Heart right ventricle (tissue), 16 donors: Measurements from ENCODE around the gene MPP2. TPM values are rescaled to one million over a fixed set of nuclear protein-coding genes. Genes with fewer than 3 reads are reported as not detected.

Source experiments
- ATAC-seq, 8 donors: fragments of 200-7000 bp; cut with Tn5 transposase; one replicate each; pipeline ENCODE4 v1.9.1; 2020; ENCODE audit warnings: mild to moderate bottlenecking in 8 of 8, moderate library complexity in 8 of 8, moderate number of reproducible peaks in 1 of 8
- DNase-seq, 2 donors: peaks; one replicate each; pipeline ENCODE4 v3.0.0-alpha.2; 2020
- H3K27ac ChIP-seq, 10 donors: fragments of 200-600 bp; sonication (generic) in 2 of 10; one replicate each; pipeline versions ENCODE4 v1.5.0 to v1.8.0; 2020 to 2022; ENCODE audit warnings: mild to moderate bottlenecking in 3 of 10
- H3K27me3 ChIP-seq, 7 donors: fragments of 200-600 bp; one replicate each; pipeline ENCODE4 v1.8.0; 2021 to 2022; ENCODE audit warnings: mild to moderate bottlenecking in 2 of 7
- H3K36me3 ChIP-seq, 9 donors: fragments of 200-600 bp; sonication (generic) in 1 of 9; one replicate each; pipeline versions ENCODE4 v1.5.0 to v1.8.0; 2020 to 2022; ENCODE audit warnings: mild to moderate bottlenecking in 2 of 9
- H3K4me1 ChIP-seq, 9 donors: fragments of 200-600 bp; sonication (generic) in 1 of 9; one replicate each; pipeline versions ENCODE4 v1.5.0 to v1.8.0; 2020 to 2022; ENCODE audit warnings: mild to moderate bottlenecking in 4 of 9
- H3K4me3 ChIP-seq, 10 donors: fragments of 200-600 bp; sonication (generic) in 2 of 10; one replicate each; pipeline versions ENCODE4 v1.5.0 to v1.8.0; 2020 to 2022; ENCODE audit warnings: mild to moderate bottlenecking in 7 of 10, moderate library complexity in 2 of 10
- H3K9me3 ChIP-seq, 11 donors: fragments of 200-600 bp in 10 of 11; sonication (generic) in 2 of 11; one replicate each; pipeline versions ENCODE4 v1.5.0 to v1.8.0; 2013 to 2022; ENCODE audit warnings: mild to moderate bottlenecking in 2 of 11, control low read depth in 1 of 11, moderate library complexity in 1 of 11
- CTCF ChIP-seq, 9 donors: fragments of 200-600 bp; sonication (generic) in 2 of 9; IDR thresholded peaks; one replicate each; pipeline versions ENCODE4 v1.5.0 to v1.8.0; 2021 to 2022; ENCODE audit warnings: antibody characterized with exemption in 9 of 9, mild to moderate bottlenecking in 5 of 9, moderate library complexity in 1 of 9
- WGBS, 2 donors: extraction: QIAGEN DNeasy Blood & Tissue Kit; methylation state at CpG; one replicate each; pipeline ENCODE4 v1.1.7; 2013; ENCODE audit warnings: inconsistent platforms in 1 of 2; 5-methylcytosine and 5-hydroxymethylcytosine counted together
- intact Hi-C, 10 donors: fragments of 100-400 bp; cut with DNase I; formaldehyde crosslinking; loops; one replicate each; pipeline versions ENCODE4 v1.11.1 to v1.14.2; 2022
- polyA plus RNA-seq, 2 donors: library from polyadenylated mRNA; stranded (reverse); fragments of 200-250 nt; gene quantifications; one replicate each; pipeline ENCODE4 v1.2.3, GENCODE V29; 2013
- total RNA-seq, 10 donors: library from RNA; stranded (reverse); fragmentation: NEBNext Ultra II Directional in 3 of 10; extraction: Animal tissue kit (Norgen Biotek cat#: 25700) in 3 of 10; gene quantifications; one replicate each; pipeline versions ENCODE4 v1.2.1 to v1.2.4, GENCODE V29; 2021 to 2023
- donor health status: Arrhythmogenic right ventricular cardiomyopathy.
- donor health status: ischemic (EF 13 %, LVEDD 7.1; RV severe dilation, severe dysfunction).
- donor health status: healthy with polysubstance abuse.
- donor health status: DM: no; HTN: yes; CAD: no.
- donor health status: DM: no; HTN: no; CAD: no.
- donor health status: ischemic (EF 25% LVEDD 6.9; RV normal size, moderate dysfunction).
- donor health status: ischemic (EF 25% LVEDD 5.7; RV mildly dilated, moderate dysfunction).
- donor health status: healthy.
- donor health status: DM: yes; HTN: yes; CAD: no.
- donor health status: Ischemic cardiomyopathy.
- donor health status: ischemic (EF 35%, LVEDD 5.7; RV mildly dilated, moderate dysfunction).
- donor health status: nonischemic (EF 11% LVEDD 7.7; RV severe dilation, severe dysfunction).
- donor health status: DM: yes; HTN: yes; CAD: no.
- donor health status: PGD.
- donor health status: ischemic (EF 29% LVEDD 5.4; RV normal size, mild dysfunction).
- donor health status: nonischemic (EF 23%, LVEDD 6.1; RV moderate dilation, normal function).

Gene MPP2
- total and polyA plus RNA-seq, 12 donors: 5.0 to 20.7 (median 12.9) TPM

GRCh38 chr17:43827596-43827995 is 79.7 kb downstream of the MPP2 start:
- Histone ChIP-seq H3K27me3 (peaks cover 0 to 9% (median 0%) of the 10 kb centered on the region in 7 donors), H3K9me3 (no peaks in the 10 kb centered on the region), H3K36me3 (peaks cover 0 to 77% (median 23%) of the 10 kb centered on the region in 9 donors), H3K4me1 (peaks cover 5 to 76% (median 38%) of the 10 kb centered on the region in 9 donors), H3K27ac (peak overlapping the region in 7 of 10 donors; percentile 3 to 83 (median 41)), H3K4me3 (no peak overlapping the region)
- no peak for TF ChIP-seq CTCF (IDR thresholded peaks at IDR 0.05)
- WGBS, 2 donors: 96 to 97% methylated on average over 9 of the region's 9 CpGs
- intact Hi-C loops: no loop called here
- ATAC-seq (no peak), DNase-seq (no peak)

GRCh38 chr17:43826206-43826605 is 81.1 kb downstream of the MPP2 start:
- 95 to 97% methylated on average over 7 of the region's 7 CpGs for WGBS, 2 donors
- H3K27me3 ChIP-seq: no peaks in the 10 kb centered on the region
- ATAC-seq: no peak
- H3K9me3 ChIP-seq: no peaks in the 10 kb centered on the region
- H3K36me3 ChIP-seq: peaks cover 0 to 87% (median 23%) of the 10 kb centered on the region in 9 donors
- DNase-seq: no peak
- TF ChIP-seq CTCF (IDR thresholded peaks at IDR 0.05): no peak
- no peak overlapping the region for H3K4me3 ChIP-seq
- H3K27ac ChIP-seq: peak overlapping the region in 1 of 10 donors; percentile 83
- intact Hi-C loops: no loop called here
- H3K4me1 ChIP-seq: peaks cover 3 to 74% (median 35%) of the 10 kb centered on the region in 9 donors

GRCh38 chr17:43825567-43825966 is 81.8 kb downstream of the MPP2 start:
- Histone ChIP-seq H3K27me3 (no peaks in the 10 kb centered on the region), H3K4me3 (no peak overlapping the region), H3K4me1 (peaks cover 3 to 73% (median 32%) of the 10 kb centered on the region in 9 donors), H3K27ac (peak overlapping the region in 9 of 10 donors; percentile 44 to 87 (median 81)), H3K9me3 (no peaks in the 10 kb centered on the region), H3K36me3 (peaks cover 0 to 91% (median 23%) of the 10 kb centered on the region in 9 donors)
- ATAC-seq: no peak
- DNase-seq: no peak
- intact Hi-C loops: no loop called here
- TF ChIP-seq CTCF (IDR thresholded peaks at IDR 0.05): no peak
- WGBS, 2 donors: 94 to 95% methylated on average over 12 of the region's 12 CpGs

Other genes starting within 250 kb of the MPP2 start
- 10 to 100 TPM in 8 of 10 donors, 1 to 10 TPM in 2; 6.4 to 20.7 (median 12.3) TPM for gene MEOX1, start 245.6 kb downstream of the MPP2 start, total RNA-seq
- gene MEOX1, start 245.6 kb downstream of the MPP2 start, polyA plus RNA-seq: 10 to 100 TPM; 17.0 to 25.3 TPM
- gene SOST, start 148.7 kb downstream of the MPP2 start, total RNA-seq: under 1 TPM in 1 of 10 donors, not detected in 9; 0.14 TPM
- gene SOST, start 148.7 kb downstream of the MPP2 start, polyA plus RNA-seq: under 1 TPM in 1 of 2 donors, not detected in 1; 0.03 TPM
- 100 to 1,000 TPM; 222 to 359 (median 297) TPM for gene DUSP3, start 128.6 kb downstream of the MPP2 start, total RNA-seq
- gene DUSP3, start 128.6 kb downstream of the MPP2 start, polyA plus RNA-seq: 100 to 1,000 TPM; 119 to 371 TPM
- under 1 TPM in 3 of 10 donors, not detected in 7; 0.07 to 0.09 (median 0.09) TPM for gene CFAP97D1, start 127.1 kb downstream of the MPP2 start, total RNA-seq
- not detected for gene CFAP97D1, start 127.1 kb downstream of the MPP2 start, polyA plus RNA-seq
- 10 to 100 TPM; 16.6 to 84.2 (median 26.6) TPM for gene MPP3, start 74.4 kb downstream of the MPP2 start, total RNA-seq
- 10 to 100 TPM; 41.0 to 90.1 TPM for gene MPP3, start 74.4 kb downstream of the MPP2 start, polyA plus RNA-seq
- gene CD300LG, start 60.4 kb downstream of the MPP2 start, total RNA-seq: 10 to 100 TPM in 7 of 10 donors, 1 to 10 TPM in 3; 3.8 to 70.9 (median 12.7) TPM
- gene CD300LG, start 60.4 kb downstream of the MPP2 start, polyA plus RNA-seq: 10 to 100 TPM; 30.0 to 34.3 TPM
- not detected for gene PPY, start 34.9 kb upstream of the MPP2 start, total RNA-seq
- gene PPY, start 34.9 kb upstream of the MPP2 start, polyA plus RNA-seq: not detected
- gene PYY, start 46.4 kb upstream of the MPP2 start, total RNA-seq: not detected
- under 1 TPM in 1 of 2 donors, not detected in 1; 0.06 TPM for gene PYY, start 46.4 kb upstream of the MPP2 start, polyA plus RNA-seq
- under 1 TPM; 0.30 to 0.86 (median 0.53) TPM for gene NAGS, start 97.1 kb upstream of the MPP2 start, total RNA-seq
- under 1 TPM; 0.37 to 0.86 TPM for gene NAGS, start 97.1 kb upstream of the MPP2 start, polyA plus RNA-seq
- 10 to 100 TPM; 15.6 to 22.1 (median 17.9) TPM for gene TMEM101, start 107.4 kb upstream of the MPP2 start, total RNA-seq
- 10 to 100 TPM; 15.7 to 26.4 TPM for gene TMEM101, start 107.4 kb upstream of the MPP2 start, polyA plus RNA-seq
- 10 to 100 TPM; 37.9 to 60.7 (median 43.8) TPM for gene LSM12, start 159.1 kb upstream of the MPP2 start, total RNA-seq
- gene LSM12, start 159.1 kb upstream of the MPP2 start, polyA plus RNA-seq: 10 to 100 TPM; 25.2 to 41.7 TPM
- 10 to 100 TPM; 28.9 to 47.3 (median 32.9) TPM for gene G6PC3, start 163.2 kb upstream of the MPP2 start, total RNA-seq
- gene G6PC3, start 163.2 kb upstream of the MPP2 start, polyA plus RNA-seq: 100 to 1,000 TPM in 1 of 2 donors, 10 to 100 TPM in 1; 78.0 to 114 TPM
- 10 to 100 TPM; 55.2 to 85.4 (median 68.3) TPM for gene HDAC5, start 216.1 kb upstream of the MPP2 start, total RNA-seq
- gene HDAC5, start 216.1 kb upstream of the MPP2 start, polyA plus RNA-seq: 10 to 100 TPM; 56.3 to 63.7 TPM
- 1 to 10 TPM in 4 of 10 donors, under 1 TPM in 6; 0.49 to 1.9 (median 0.74) TPM for gene HROB, start 234.4 kb upstream of the MPP2 start, total RNA-seq
- gene HROB, start 234.4 kb upstream of the MPP2 start, polyA plus RNA-seq: under 1 TPM; 0.28 to 0.37 TPM